Measurements from ENCODE around the gene PLEKHJ1.

PLEKHJ1 gene

GRCh38 chr19:2195361-2195760, 40.8 kb downstream of the PLEKHJ1 start:
- no peak overlapping the region for H3K4me3 ChIP-seq (ENCODE audit: low read depth, low read length)
- no peak for TF ChIP-seq CTCF (IDR thresholded peaks at IDR 0.05; ENCODE audit: control insufficient read depth, extremely low read depth, insufficient read depth)
- DNase-seq (ENCODE audit: low read depth): no peak

- DNase-seq (ENCODE audit: low read depth): no peak
- TF ChIP-seq CTCF (IDR thresholded peaks at IDR 0.05; ENCODE audit: control insufficient read depth, extremely low read depth, insufficient read depth): no peak
- no peak overlapping the region for H3K4me3 ChIP-seq (ENCODE audit: low read depth, low read length)
Observed at GRCh38 chr19:2194513-2195078, 41.5 kb downstream of the PLEKHJ1 start.

GRCh38 chr19:2193807-2194206, 42.3 kb downstream of the PLEKHJ1 start:
- TF ChIP-seq CTCF (IDR thresholded peaks at IDR 0.05; ENCODE audit: control insufficient read depth, extremely low read depth, insufficient read depth): no peak
- DNase-seq (ENCODE audit: low read depth): no peak
- no peak overlapping the region for H3K4me3 ChIP-seq (ENCODE audit: low read depth, low read length)

GRCh38 chr19:2192862-2193261, 43.3 kb downstream of the PLEKHJ1 start:
- no peak overlapping the region for H3K4me3 ChIP-seq (ENCODE audit: low read depth, low read length)
- no peak for TF ChIP-seq CTCF (IDR thresholded peaks at IDR 0.05; ENCODE audit: control insufficient read depth, extremely low read depth, insufficient read depth)
- DNase-seq (ENCODE audit: low read depth): no peak

- DNase-seq (ENCODE audit: low read depth): no peak
- TF ChIP-seq CTCF (IDR thresholded peaks at IDR 0.05; ENCODE audit: control insufficient read depth, extremely low read depth, insufficient read depth): no peak
- no peak overlapping the region for H3K4me3 ChIP-seq (ENCODE audit: low read depth, low read length)
Observed at GRCh38 chr19:2191456-2192310, 44.4 kb downstream of the PLEKHJ1 start.

- no peak for DNase-seq (ENCODE audit: low read depth)
- no peak for TF ChIP-seq CTCF (IDR thresholded peaks at IDR 0.05; ENCODE audit: control insufficient read depth, extremely low read depth, insufficient read depth)
- H3K4me3 ChIP-seq (ENCODE audit: low read depth, low read length): no peak overlapping the region
Observed at GRCh38 chr19:2190848-2191455, 45.2 kb downstream of the PLEKHJ1 start.

Measured in LNCaP clone FGC (cell line).